ENCODE data around the gene FOXN3.

- no peak for TF ChIP-seq CTCF (IDR thresholded peaks at IDR 0.05 in 4 of 5, conservative IDR thresholded peaks at IDR 0.05 in 1 of 5)
- TF ChIP-seq POLR2A (IDR thresholded peaks at IDR 0.05) = no peak
Observed at GRCh38 chr14:89197623-89198022, 219.4 kb downstream of the FOXN3 start.

Data from gastrocnemius medialis (tissue), 4 donors.